ENCODE data around the gene CYTH4. TPM values are rescaled to one million over a fixed set of nuclear protein-coding genes. Genes with fewer than 3 reads are reported as not detected.

CYTH4 gene
- total and polyA plus RNA-seq, 2 of the 8 experiments (the other 6 are each of a cell fraction or from before 2014, with no cell fraction given) = 0.09 TPM; not detected in 1

- Histone ChIP-seq H2BK120ac (replicated peaks; ENCODE audit: low read depth, low read length) (no peak overlapping the region), H3K9ac (replicated peaks in 1 of 4; ENCODE audit: extremely low read depth in 1 of 4, low read depth in 3 of 4, low read length in 3 of 4) (no peak overlapping the region), H4K8ac (ENCODE audit: extremely low read depth, insufficient read depth, low read length) (no peak overlapping the region), H4K5ac (ENCODE audit: insufficient read length, low read depth, low read length) (no peak overlapping the region), H3K4me1 (replicated peaks in 1 of 4; ENCODE audit: control insufficient read depth in 3 of 4, insufficient read depth in 4 of 4, low read length in 3 of 4) (peaks cover 0 to 9% (median 5%) of the 10 kb centered on the region in 4 experiments; a peak in 5 of 7 replicates), H3K23ac (ENCODE audit: insufficient read length) (no peak overlapping the region), H3K4me3 (ENCODE audit: extremely low read depth in 1 of 4, insufficient read depth in 2 of 4, low read depth in 3 of 4, low read length in 4 of 4) (no peak overlapping the region), H2BK12ac (ENCODE audit: low read depth, low read length) (no peak overlapping the region), H3K56ac (replicated peaks; ENCODE audit: insufficient read length, low read depth, low read length) (no peak overlapping the region), H2AK5ac (ENCODE audit: low read depth, low read length) (no peak overlapping the region), H3K27ac (ENCODE audit: low read depth, low read length) (no peak overlapping the region), H3K79me2 (ENCODE audit: control insufficient read depth in 1 of 2, insufficient read depth in 2 of 2, low read length in 2 of 2) (no peaks in the 10 kb centered on the region), H2BK5ac (ENCODE audit: low read depth, low read length) (no peak overlapping the region), H2BK20ac (ENCODE audit: low read length) (no peak overlapping the region), H3K14ac (ENCODE audit: insufficient read length) (no peak overlapping the region), H3K79me1 (ENCODE audit: low read depth, low read length) (no peaks in the 10 kb centered on the region), H4K20me1 (replicated peaks in 1 of 2; ENCODE audit: control insufficient read depth in 1 of 2, insufficient read depth in 2 of 2, low read length in 2 of 2) (no peaks in the 10 kb centered on the region), H3K4ac (replicated peaks; ENCODE audit: insufficient read length, low read depth, low read length) (no peak overlapping the region), H3K18ac (ENCODE audit: extremely low read depth, low read length) (no peak overlapping the region), H2BK15ac (ENCODE audit: low read length) (no peak overlapping the region), H2AFZ (ENCODE audit: low read length) (no peak overlapping the region), H3K23me2 (ENCODE audit: low read depth, low read length) (peaks cover 4% of the 10 kb centered on the region; the same call in 1 of the 2 replicates), H3K4me2 (ENCODE audit: insufficient read depth in 1 of 2, low read depth in 2 of 2, low read length in 2 of 2) (no peak overlapping the region), H4K91ac (replicated peaks; ENCODE audit: insufficient read length, low read length) (no peak overlapping the region), H3K9me3 (ENCODE audit: insufficient read depth in 2 of 2, low read depth in 1 of 2, low read length in 1 of 2) (no peaks in the 10 kb centered on the region), H3K36me3 (ENCODE audit: control insufficient read depth in 2 of 4, insufficient read depth in 4 of 4, low read length in 3 of 4) (no peaks in the 10 kb centered on the region), H3K27me3 (replicated peaks in 1 of 4; ENCODE audit: control insufficient read depth in 3 of 4, extremely low read depth in 1 of 4, insufficient read depth in 3 of 4, low read length in 3 of 4) (no peaks in the 10 kb centered on the region)
- CTCF ChIA-PET (ENCODE audit: partially characterized antibody) = interaction anchor here (0.6 to 5.9 kb wide), 5 partner anchors 9 to 208 kb away, joined by 3 to 43 read pairs (median 3); no protein-coding TSS in a partner anchor
- FAIRE-seq (no peak), DNase-seq (ENCODE audit: low read depth in 1 of 2, low spot score in 2 of 2) (no peak)
- 90% methylated on average over 6 of the region's 6 CpGs; no CpG with 5 or more reads in 1 of the 2 experiments for WGBS, 2 experiments (ENCODE audit: extremely low coverage in 1 of 2, insufficient coverage in 1 of 2, insufficient read length in 1 of 2, insufficient replicate concordance in 2 of 2, low coverage in 1 of 2, low lambda C conversion rate in 2 of 2, missing lambda C conversion rate in 1 of 2)
- POLR2A ChIA-PET (ENCODE audit: partially characterized antibody) = no interaction called here
- TF ChIP-seq SIN3A (conservative IDR thresholded peaks at IDR 0.05 in 1 of 2, IDR thresholded peaks at IDR 0.05 in 1 of 2; ENCODE audit: low read depth in 1 of 2, low read length in 2 of 2) = no peak
- no peak for TF ChIP-seq TAF7 (optimal IDR thresholded peaks at IDR 0.05; ENCODE audit: borderline replicate concordance, low read depth, low read length)
- no peak for TF ChIP-seq PHF8 (conservative IDR thresholded peaks at IDR 0.05; ENCODE audit: low read depth, low read length)
- no peak for TF ChIP-seq FOSL1 (IDR thresholded peaks at IDR 0.05; ENCODE audit: insufficient read depth, low read depth, low read length)
- TF ChIP-seq ATF2 (IDR thresholded peaks at IDR 0.05; ENCODE audit: low read length) = no peak
- no peak for TF ChIP-seq POLR2AphosphoS5 (IDR thresholded peaks at IDR 0.05; ENCODE audit: low read depth, low read length)
- no peak for TF ChIP-seq RAD21 (IDR thresholded peaks at IDR 0.05 in 1 of 2, conservative IDR thresholded peaks at IDR 0.05 in 1 of 2; ENCODE audit: low read depth in 2 of 2, low read length in 2 of 2)
- no peak for TF ChIP-seq RBBP5 (IDR thresholded peaks at IDR 0.05; ENCODE audit: borderline replicate concordance, low read depth, low read length)
- no peak for TF ChIP-seq CREB1 (IDR thresholded peaks at IDR 0.05)
- TF ChIP-seq CEBPB (IDR thresholded peaks at IDR 0.05; ENCODE audit: low read depth, low read length) = no peak
- TF ChIP-seq BACH1 (IDR thresholded peaks at IDR 0.05; ENCODE audit: low read length) = no peak
- no peak for TF ChIP-seq CBX5 (IDR thresholded peaks at IDR 0.05; ENCODE audit: low read depth, low read length)
Measured at GRCh38 chr22:37248251-37248650, 34.1 kb upstream of the CYTH4 start.

Data from H1 (cell line).